GM23248 (cell line): ENCODE measurements around the gene MMP11. TPM values are rescaled to one million over a fixed set of nuclear protein-coding genes. Genes with fewer than 3 reads are reported as not detected.

ENCODE experiments used
- DNase-seq: peaks from one replicate; pipeline ENCODE4 v3.0.0-alpha.2; 2015
- H2AFZ ChIP-seq: fragments of 200-600 bp; sonication (generic); 2 replicates; pipeline ENCODE4 v1.6.1; 2016; ENCODE audit warnings: antibody characterized with exemption
- H3F3A ChIP-seq: fragments of 200-600 bp; sonication (generic); 2 replicates; pipeline ENCODE4 v1.6.1; 2016; ENCODE audit warnings: mild to moderate bottlenecking, antibody characterized with exemption, mixed run types; ENCODE audit not compliant: insufficient read depth
- H3K27ac ChIP-seq: fragments of 200-600 bp; sonication (generic); 2 replicates; pipeline ENCODE4 v1.5.1; 2016; ENCODE audit warnings: mild to moderate bottlenecking
- H3K27me3 ChIP-seq: fragments of 200-600 bp; sonication (generic); replicated peaks from 2 replicates; pipeline ENCODE4 v1.6.1; 2016; ENCODE audit warnings: mild to moderate bottlenecking; ENCODE audit not compliant: insufficient read depth
- H3K36me3 ChIP-seq: fragments of 200-600 bp; sonication (generic); 2 replicates; pipeline ENCODE4 v1.6.1; 2016; ENCODE audit warnings: low read depth, mild to moderate bottlenecking
- H3K4me1 ChIP-seq: fragments of 200-600 bp; sonication (generic); 2 replicates; pipeline ENCODE4 v1.6.1; 2016; ENCODE audit warnings: mild to moderate bottlenecking; ENCODE audit not compliant: insufficient read depth
- H3K4me2 ChIP-seq: fragments of 200-600 bp; sonication (generic); one replicate; pipeline ENCODE4 v1.6.1; 2016; ENCODE audit warnings: mild to moderate bottlenecking; ENCODE audit not compliant: unreplicated experiment
- H3K4me3 ChIP-seq: fragments of 200-600 bp; sonication (generic); 2 replicates; pipeline ENCODE4 v1.5.1; 2016; ENCODE audit warnings: mild to moderate bottlenecking
- H3K79me2 ChIP-seq: fragments of 200-600 bp; sonication (generic); 2 replicates; pipeline ENCODE4 v1.6.1; 2016; ENCODE audit warnings: mild to moderate bottlenecking; ENCODE audit not compliant: insufficient read depth
- H3K9ac ChIP-seq: fragments of 200-600 bp; sonication (generic); 2 replicates; pipeline ENCODE4 v1.6.1; 2016; ENCODE audit warnings: mild to moderate bottlenecking
- H3K9me2 ChIP-seq: fragments of 200-600 bp; sonication (generic); 2 replicates; pipeline ENCODE4 v1.6.1; 2016; ENCODE audit warnings: mixed run types, mild to moderate bottlenecking, moderate library complexity; ENCODE audit not compliant: insufficient read depth
- H3K9me3 ChIP-seq: fragments of 200-600 bp; sonication (generic); one replicate; pipeline ENCODE4 v1.6.1; 2017; ENCODE audit warnings: low read depth
- H4K20me1 ChIP-seq: fragments of 200-600 bp; sonication (generic); 2 replicates; pipeline ENCODE4 v1.6.0; 2016; ENCODE audit not compliant: insufficient read depth
- EZH2 ChIP-seq: fragments of 200-600 bp; sonication (generic); IDR thresholded peaks from 2 replicates; pipeline ENCODE4 v1.6.1; 2018; ENCODE audit warnings: antibody characterized with exemption, mild to moderate bottlenecking; ENCODE audit not compliant: insufficient read depth, poor library complexity, severe bottlenecking
- EZH2phosphoT487 ChIP-seq: fragments of 200-600 bp; sonication (generic); IDR thresholded peaks from 2 replicates; pipeline ENCODE4 v1.6.1; 2018; ENCODE audit warnings: antibody characterized with exemption, moderate library complexity, mild to moderate bottlenecking, low read depth; ENCODE audit not compliant: insufficient read depth
- WGBS, 2 experiments: methylation state at CpG; one replicate each; pipeline ENCODE4 v1.1.6; 2015 to 2017; ENCODE audit warnings: low lambda C conversion rate in 2 of 2, low coverage in 1 of 2; ENCODE audit errors: missing lambda C conversion rate in 2 of 2; 5-methylcytosine and 5-hydroxymethylcytosine counted together
- in situ Hi-C: fragments of 300-500 bp; cut with MboI; formaldehyde crosslinking; loops from 2 replicates; pipeline ENCODE4 v1.15.0; 2020
- polyA plus RNA-seq: library from polyadenylated mRNA; unstranded; fragments of >200 nt; fragmentation: Nextera tagmentation; extraction: Ambion mirVana; gene quantifications from 2 replicates; pipeline ENCODE4 v1.2.1, GENCODE V29; 2016
- total RNA-seq: library from RNA; depleted of rRNA; stranded (reverse); fragments of >200 nt; shearing (Covaris generic); gene quantifications from 2 replicates; pipeline ENCODE4 v1.2.3, GENCODE V29; 2014

The MMP11 gene
- total and polyA plus RNA-seq, 2 experiments from 2014 or later, result 1.3 to 2.9 TPM

DNA sequence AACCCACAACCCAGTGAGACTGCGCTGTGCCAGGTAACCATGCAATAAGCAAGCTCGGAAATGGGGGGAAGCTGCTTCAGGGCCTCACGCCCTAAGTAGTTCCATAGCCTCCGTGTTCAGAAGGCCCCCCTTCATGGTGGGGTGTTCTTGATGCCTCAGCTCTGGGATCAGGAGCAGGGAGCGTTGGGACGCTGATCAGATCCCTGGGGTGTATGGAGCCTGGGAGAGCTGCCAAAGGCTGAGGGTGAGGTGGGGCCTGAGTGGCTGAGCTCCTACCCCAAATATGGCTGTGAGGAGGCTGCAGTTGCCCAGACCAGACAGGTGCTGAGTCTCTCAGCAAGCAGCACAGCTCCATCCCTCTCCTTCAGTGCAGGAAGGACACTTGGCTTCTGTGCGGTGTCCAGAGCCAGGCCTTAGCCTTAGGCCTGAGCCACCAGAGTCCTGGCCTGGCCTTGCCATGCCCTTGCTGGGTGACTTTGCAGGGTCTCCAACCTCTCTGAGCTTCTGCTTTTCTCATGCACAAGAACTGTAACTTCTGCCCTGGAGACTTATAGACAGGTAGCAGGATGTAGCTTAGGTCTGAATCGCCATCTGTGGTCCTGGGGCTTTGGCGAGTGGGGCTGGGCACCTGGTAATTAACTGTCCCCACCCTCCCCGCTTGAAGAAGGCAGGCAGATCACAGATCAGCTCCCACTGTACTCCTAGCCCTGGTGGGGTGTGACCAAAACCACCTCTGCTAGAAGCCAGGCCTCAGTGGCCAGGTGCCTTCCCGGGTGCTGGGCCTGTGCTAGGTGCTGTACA lies 5.3 kb downstream of the MMP11 start:
- Histone ChIP-seq H3K27me3 (no peaks in the 10 kb centered on the region), H3K4me3 (no peak overlapping the region), H3K9me3 (no peaks in the 10 kb centered on the region), H3K9me2 (no peaks in the 10 kb centered on the region), H3K9ac (no peak overlapping the region), H3F3A (0 out of 2 replicates have a peak, but pooled peaks cover 3% of the 10 kb centered on the region), H4K20me1 (no peaks in the 10 kb centered on the region), H3K27ac (no peak overlapping the region), H3K79me2 (no peaks in the 10 kb centered on the region), H3K4me1 (peaks cover 13% of the 10 kb centered on the region), H3K36me3 (no peaks in the 10 kb centered on the region), H3K4me2 (no peak overlapping the region), H2AFZ (no peak overlapping the region)
- no peak for DNase-seq
- no peak for TF ChIP-seq EZH2phosphoT487
- TF ChIP-seq EZH2, result no peak
- WGBS, 2 experiments, result 92 to 93% methylated on average over 11 of the region's 11 CpGs
- in situ Hi-C loops, result no loop called here

DNA sequence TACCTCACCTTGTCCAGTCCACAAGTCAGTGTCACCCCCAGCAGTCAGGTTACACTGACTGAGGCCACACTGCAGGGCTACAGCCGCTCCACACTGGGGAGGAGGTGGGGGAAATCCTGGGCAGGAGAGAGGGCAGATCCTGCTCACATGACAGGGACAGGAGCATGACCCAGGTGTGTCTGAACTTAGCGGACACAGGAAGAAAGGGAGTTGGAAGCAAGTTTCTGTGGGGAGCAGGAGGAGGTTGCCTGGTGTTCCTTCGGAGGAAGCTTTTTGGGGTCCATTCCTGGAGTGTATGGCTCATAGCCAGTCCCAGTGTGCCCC lies 5.9 kb downstream of the MMP11 start:
- no peaks in the 10 kb centered on the region for H3K36me3 ChIP-seq
- H2AFZ ChIP-seq, result no peak overlapping the region
- TF ChIP-seq EZH2 (no peak), EZH2phosphoT487 (no peak)
- 0 out of 2 replicates have a peak, but pooled peaks cover 3% of the 10 kb centered on the region for H3F3A ChIP-seq
- in situ Hi-C loops, result no loop called here
- no peaks in the 10 kb centered on the region for H3K79me2 ChIP-seq
- H3K9me3 ChIP-seq, result no peaks in the 10 kb centered on the region
- H3K4me1 ChIP-seq, result peaks cover 13% of the 10 kb centered on the region
- no peaks in the 10 kb centered on the region for H3K9me2 ChIP-seq
- no peaks in the 10 kb centered on the region for H4K20me1 ChIP-seq
- H3K27ac ChIP-seq, result no peak overlapping the region
- H3K27me3 ChIP-seq, result no peaks in the 10 kb centered on the region
- 72 to 85% methylated on average over 3 of the region's 3 CpGs for WGBS, 2 experiments
- DNase-seq, result no peak
- no peak overlapping the region for H3K4me3 ChIP-seq
- H3K4me2 ChIP-seq, result no peak overlapping the region
- H3K9ac ChIP-seq, result no peak overlapping the region

DNA sequence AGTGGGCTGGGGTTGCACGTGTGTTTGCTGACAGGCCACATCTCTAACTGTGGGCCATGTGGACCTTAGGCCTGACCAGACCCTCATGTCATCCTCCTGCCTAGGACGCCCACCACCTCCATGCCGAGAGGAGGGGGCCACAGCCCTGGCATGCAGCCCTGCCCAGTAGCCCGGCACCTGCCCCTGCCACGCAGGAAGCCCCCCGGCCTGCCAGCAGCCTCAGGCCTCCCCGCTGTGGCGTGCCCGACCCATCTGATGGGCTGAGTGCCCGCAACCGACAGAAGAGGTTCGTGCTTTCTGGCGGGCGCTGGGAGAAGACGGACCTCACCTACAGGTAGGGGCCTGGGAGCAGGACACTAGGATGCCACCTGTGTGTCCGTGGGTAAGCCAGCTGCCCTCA lies 6.4 kb downstream of the MMP11 start:
- Histone ChIP-seq H3K9me3 (no peaks in the 10 kb centered on the region), H3K36me3 (no peaks in the 10 kb centered on the region), H3K27ac (no peak overlapping the region), H3K79me2 (no peaks in the 10 kb centered on the region), H3K9me2 (no peaks in the 10 kb centered on the region), H2AFZ (no peak overlapping the region), H3K9ac (no peak overlapping the region), H3F3A (0 out of 2 replicates have a peak, but pooled peaks cover 3% of the 10 kb centered on the region), H3K4me3 (no peak overlapping the region), H3K4me1 (peaks cover 13% of the 10 kb centered on the region), H3K27me3 (no peaks in the 10 kb centered on the region), H3K4me2 (no peak overlapping the region), H4K20me1 (no peaks in the 10 kb centered on the region)
- no peak for DNase-seq
- in situ Hi-C loops, result no loop called here
- WGBS, 2 experiments, result 88% methylated on average over 14 to 16 of the region's 16 CpGs
- no peak for TF ChIP-seq EZH2phosphoT487
- no peak for TF ChIP-seq EZH2

DNA sequence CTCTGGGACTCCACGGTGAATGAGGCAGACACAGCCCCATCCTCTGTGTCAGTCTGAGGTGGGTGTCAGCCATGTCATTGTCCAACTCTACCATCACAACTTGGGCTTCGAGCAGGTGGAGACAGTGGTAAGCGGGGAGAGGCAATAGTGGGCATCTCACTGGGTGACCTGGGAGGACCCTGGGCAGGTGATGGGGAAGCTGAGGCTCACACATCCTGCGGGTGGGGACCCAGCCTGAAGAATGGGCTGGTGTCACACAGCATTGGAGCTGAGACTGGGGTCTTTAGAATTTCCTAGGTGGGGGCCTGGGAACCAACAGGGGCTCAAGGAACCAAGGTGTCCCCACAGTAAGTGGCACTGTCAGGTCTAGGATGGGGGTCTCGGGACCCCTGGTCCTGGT lies 7.1 kb downstream of the MMP11 start:
- Histone ChIP-seq H3K9me3 (no peaks in the 10 kb centered on the region), H3K4me2 (no peak overlapping the region), H3K27ac (no peak overlapping the region), H2AFZ (no peak overlapping the region), H3K79me2 (no peaks in the 10 kb centered on the region), H3K9ac (no peak overlapping the region), H3K4me3 (no peak overlapping the region), H3K27me3 (no peaks in the 10 kb centered on the region), H3K4me1 (peaks cover 13% of the 10 kb centered on the region), H4K20me1 (no peaks in the 10 kb centered on the region), H3F3A (0 out of 2 replicates have a peak, but pooled peaks cover 3% of the 10 kb centered on the region), H3K9me2 (no peaks in the 10 kb centered on the region), H3K36me3 (no peaks in the 10 kb centered on the region)
- WGBS, 2 experiments, result 79 to 87% methylated on average over 4 to 5 of the region's 5 CpGs
- DNase-seq, result no peak
- in situ Hi-C loops, result no loop called here
- no peak for TF ChIP-seq EZH2
- TF ChIP-seq EZH2phosphoT487, result no peak
